ENCODE results near the gene AIF1L.
A peak's percentile ranks its signal among the peaks of the same experiment; 100 is the strongest.
"Not testable (repeated sequence)": the region's sequence is repeated elsewhere in the genome, so short reads cannot be mapped to it uniquely, and the experiment has no call there.

The AIF1L gene

DNA sequence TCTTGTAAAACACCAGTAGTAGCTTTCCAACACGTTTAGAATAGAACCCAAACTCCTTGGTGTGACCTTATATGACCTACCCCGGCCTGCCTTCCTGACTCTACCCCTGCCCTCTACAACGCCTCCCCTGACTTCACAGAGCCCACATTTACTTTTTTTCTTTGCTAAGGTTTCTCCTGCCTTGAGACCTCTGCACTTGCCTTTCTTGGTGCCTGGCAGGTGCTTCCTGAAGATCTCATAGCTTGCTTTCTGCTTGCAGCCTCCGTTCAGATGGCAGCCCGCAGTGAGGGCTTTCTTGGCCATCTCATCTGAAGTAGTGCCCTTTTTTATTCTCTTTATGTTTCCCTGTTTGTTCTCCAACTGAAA, 53.3 kb downstream of the AIF1L start:
- DNase-seq (ENCODE audit: extremely low spot score, insufficient read length, low read depth) (no peak), FAIRE-seq (no peak)

DNA sequence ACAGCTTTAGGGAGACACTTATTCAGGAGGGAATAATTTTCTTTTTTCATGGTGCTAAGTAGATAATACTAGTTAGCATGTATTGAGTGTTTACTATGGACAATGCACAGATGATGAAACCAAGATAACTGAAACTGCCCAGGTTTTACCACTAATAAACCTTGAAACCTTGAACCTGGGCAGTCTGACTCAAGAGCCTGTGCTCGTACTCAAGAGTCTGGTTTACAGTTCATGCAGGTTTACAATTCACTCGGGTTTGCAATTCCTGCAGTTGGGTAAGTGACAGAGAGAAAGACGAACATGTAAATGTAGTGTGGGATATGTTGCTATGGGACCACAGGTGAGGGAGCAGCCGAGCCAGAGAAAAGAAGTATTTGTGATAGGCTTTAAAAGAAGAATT, 57.3 kb downstream of the AIF1L start:
- FAIRE-seq (no peak), DNase-seq (ENCODE audit: extremely low spot score, insufficient read length, low read depth) (no peak)

DNA sequence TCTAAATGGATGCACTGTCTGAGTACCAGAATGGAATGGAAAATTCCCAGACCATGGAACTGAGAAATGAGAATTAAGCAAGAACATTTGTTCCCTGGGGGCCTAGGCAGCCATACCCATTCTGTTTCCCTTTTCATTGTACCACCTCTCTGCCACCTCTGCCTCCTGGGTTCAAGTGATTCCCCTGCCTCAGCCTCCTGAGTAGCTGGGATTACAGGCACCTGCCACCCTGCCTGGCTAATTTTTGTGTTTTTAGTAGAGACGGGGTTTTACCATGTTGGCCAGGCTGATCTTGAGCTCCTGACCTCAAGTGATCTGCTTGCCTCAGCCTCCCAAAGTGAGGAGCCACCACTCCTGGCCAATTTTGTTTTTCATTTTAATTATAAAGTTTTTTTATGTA, 62.3 kb downstream of the AIF1L start:
- not testable (repeated sequence) for FAIRE-seq

DNA sequence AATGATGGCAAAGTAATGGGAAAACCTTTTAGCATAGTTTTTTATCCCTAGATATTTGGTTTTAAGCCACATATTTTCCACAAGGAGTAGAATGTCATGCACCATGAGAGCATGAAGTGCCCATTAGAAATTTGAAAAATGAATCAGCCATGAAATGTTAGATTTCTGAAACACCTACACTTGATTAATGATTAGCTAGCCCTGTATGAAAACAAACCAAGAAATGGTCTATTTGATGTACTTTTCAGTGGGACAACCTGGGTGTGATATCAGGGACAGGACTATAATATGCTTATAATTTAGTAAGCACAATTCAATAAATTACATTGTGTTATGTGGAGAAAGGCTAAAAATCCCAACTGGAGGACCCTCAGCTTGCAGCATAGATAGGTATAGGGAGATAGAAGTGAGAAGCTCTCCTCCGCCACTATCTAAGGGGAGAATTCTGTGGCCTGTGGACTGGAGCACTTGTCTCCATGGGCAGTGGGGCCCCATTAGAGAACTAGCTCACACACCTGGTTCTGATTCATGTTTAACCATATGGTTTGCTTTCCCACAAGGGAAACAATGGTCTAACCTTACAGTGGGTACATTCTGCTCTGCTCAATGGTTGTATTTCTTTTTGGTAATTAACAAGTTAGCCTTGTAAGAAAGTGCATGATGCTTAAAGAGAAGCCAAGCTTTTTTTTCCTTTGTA, 64.2 kb downstream of the AIF1L start:
- DNase-seq (ENCODE audit: extremely low spot score, insufficient read length, low read depth) (no peak), FAIRE-seq (no peak)

More for the DNA sequence above, 62.3 kb downstream of the AIF1L start:
- not testable (repeated sequence) for DNase-seq (ENCODE audit: extremely low spot score, insufficient read length, low read depth)

DNA sequence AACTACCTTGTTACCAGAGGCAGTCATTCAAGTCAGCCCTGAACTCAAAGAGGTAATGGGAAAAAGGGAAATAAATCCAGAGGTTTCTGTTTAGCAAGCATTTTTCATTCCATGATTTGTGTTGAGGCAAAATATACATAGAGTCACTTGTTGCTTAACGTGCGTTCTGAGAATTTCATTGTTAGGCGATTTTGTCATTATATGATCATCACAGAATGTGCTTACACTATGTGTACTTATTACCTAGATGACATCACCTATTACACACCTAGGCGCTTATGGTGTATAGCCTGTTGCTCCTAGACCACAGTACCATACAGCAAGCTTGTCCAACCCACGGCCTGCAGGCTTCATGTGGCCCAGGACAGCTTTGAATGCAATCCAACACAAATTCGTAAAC, 65.3 kb downstream of the AIF1L start:
- DNase-seq (ENCODE audit: extremely low spot score, insufficient read length, low read depth): no peak
- FAIRE-seq: no peak

DNA sequence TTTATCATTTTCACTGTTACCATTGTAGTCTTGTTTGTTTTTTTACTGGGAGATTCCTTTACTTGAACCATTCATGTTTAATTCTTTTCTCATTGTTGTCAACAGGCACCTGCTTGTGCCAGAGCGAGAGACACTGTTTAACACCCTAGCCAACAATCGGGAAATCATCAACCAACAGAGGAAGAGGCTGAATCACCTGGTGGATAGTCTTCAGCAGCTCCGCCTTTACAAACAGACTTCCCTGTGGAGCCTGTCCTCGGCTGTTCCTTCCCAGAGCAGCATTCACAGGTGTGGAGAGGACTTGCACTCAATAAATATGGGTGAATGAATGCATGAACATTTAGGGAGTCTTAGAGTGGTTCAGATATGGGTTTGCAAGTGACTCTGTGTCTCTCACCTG, 66.6 kb downstream of the AIF1L start:
- DNase-seq (ENCODE audit: extremely low spot score, insufficient read length, low read depth) (no peak), FAIRE-seq (no peak)

DNA sequence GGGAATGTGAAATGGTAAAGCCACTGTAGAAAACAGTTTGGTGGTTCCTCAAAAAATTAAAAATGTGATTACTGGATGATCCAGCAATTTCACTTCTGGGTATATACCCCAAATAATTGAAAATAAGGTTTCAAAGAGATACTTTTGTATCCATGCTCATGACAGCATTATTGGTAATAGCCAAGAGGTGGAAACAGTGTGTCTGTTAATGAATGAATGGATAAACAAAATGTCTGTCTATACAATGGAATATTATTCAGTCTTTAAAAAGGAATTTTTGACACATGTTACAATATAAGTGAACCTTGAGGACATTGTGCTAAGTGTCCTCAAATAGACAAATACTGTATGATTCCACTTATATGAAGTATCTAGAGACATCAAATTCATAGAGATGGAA, 69.2 kb downstream of the AIF1L start:
- DNase-seq (ENCODE audit: extremely low spot score, insufficient read length, low read depth) (no peak), FAIRE-seq (no peak)

DNA sequence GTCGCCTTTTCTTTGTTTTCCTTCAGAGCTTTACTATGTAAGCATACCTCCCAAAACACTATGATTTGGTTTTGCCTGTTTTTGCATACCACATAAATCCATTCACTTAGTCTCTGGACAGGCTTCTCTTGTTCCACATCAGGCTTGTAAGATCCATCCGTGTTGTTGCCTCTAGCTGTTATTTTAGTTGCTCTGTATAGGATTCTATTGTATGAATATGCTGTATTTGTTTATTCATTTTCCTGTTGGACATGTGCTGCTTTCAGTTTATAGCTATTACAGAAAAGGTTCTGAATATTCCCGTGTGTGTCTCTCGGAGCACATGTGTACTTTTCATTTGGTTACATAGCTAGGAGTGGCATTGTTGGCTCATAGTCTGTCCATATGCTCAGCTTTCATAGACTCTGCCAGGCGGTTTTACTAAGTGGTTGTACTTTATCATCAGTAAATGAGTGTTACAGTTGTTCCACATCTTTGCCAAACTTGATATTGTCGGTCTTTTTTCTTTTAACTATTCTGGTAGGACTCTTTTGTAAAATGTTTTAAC, 70.9 kb downstream of the AIF1L start:
- FAIRE-seq (no peak), DNase-seq (ENCODE audit: extremely low spot score, insufficient read length, low read depth) (no peak)

DNA sequence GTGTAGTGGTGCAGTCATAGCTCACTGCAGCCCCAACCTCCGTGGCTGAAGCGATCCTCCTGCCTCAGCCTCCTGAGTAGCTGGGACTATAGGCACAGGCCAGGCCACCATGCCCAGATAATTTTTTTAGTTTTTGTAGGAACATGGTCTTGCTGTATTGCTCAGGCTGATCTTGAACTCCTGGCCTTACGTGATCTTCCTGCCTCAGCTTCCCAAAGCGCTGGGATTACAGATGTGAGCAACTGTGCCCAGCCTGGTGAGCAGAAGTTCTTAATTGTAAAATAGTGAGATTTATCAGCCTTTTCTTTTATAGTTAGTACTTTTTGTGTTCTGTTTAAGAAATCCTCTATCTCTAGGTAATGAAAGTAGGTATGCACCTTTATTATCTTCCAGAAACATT, 71.6 kb downstream of the AIF1L start:
- FAIRE-seq: no peak

DNA sequence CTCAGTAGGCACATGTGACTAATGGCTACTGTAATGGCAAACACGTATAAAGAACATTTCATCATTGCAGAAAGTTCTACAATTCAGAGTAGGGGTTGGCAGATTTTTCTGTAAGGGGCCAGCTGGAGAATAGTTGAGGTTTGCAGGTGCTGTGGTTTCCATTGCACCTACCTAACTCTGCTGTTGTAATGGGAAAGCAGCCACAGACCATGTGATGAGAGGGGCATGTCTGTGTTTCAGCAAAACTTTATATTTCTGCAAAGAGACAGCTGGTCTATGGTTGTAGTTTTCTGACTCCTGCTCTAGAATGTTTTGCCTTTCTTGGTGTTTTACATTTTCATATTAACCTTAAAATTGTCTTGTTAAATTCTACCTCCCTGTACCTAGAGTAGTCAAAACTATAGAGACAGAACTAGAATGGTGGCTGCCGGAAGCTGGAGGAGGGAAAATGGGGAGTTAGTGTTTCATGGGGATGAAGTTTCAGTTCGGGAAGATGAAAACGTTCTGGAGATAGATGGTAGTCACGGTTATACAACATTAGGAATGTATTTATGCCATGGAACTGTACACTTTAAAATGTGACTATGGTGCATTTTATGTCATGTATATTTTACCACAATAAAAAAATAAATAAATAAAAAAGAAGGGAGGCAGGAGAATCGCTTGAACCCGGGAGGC, 73.4 kb downstream of the AIF1L start:
- FAIRE-seq: peak; percentile 15

More for the DNA sequence above, 71.6 kb downstream of the AIF1L start:
- DNase-seq (ENCODE audit: extremely low spot score, insufficient read length, low read depth): no peak

More for the DNA sequence above, 73.4 kb downstream of the AIF1L start:
- no peak for DNase-seq (ENCODE audit: extremely low spot score, insufficient read length, low read depth)
